ENCODE measurements around the gene BRI3BP. TPM values are rescaled to one million over a fixed set of nuclear protein-coding genes. Genes with fewer than 3 reads are reported as not detected.

The BRI3BP gene
- total RNA-seq, 1 donor from 2014 or later: 14.5 TPM

DNA sequence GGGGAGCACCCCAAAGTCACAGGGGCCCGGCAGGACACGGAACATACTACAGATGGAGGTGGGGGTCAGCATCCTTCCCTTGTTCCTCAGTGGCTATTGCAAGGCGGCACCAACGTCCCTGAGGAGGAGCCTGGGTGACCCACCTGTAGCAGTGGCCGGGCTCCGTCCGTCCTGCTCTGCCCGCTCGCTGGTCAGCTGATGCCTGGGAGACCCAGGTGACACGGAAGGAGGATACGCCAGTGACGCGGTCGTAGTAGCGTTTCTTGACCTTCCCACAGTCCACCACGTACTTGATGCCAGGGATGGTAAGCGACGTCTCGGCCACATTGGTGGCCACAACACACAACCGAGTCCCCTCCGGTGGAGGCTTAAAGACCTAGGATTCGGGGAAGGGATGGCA lies 29.2 kb upstream of the BRI3BP start:
- H3K27me3 Mint-ChIP-seq: no peaks in the 10 kb centered on the region
- H3K4me1 Mint-ChIP-seq: peaks cover 3% of the 10 kb centered on the region
- H3K36me3 Mint-ChIP-seq (ENCODE audit: low read depth): peaks cover 76% of the 10 kb centered on the region
- CTCF ChIA-PET: no interaction called here
- no peak overlapping the region for H3K4me3 Mint-ChIP-seq
- TF ChIP-seq, protein P1, sequence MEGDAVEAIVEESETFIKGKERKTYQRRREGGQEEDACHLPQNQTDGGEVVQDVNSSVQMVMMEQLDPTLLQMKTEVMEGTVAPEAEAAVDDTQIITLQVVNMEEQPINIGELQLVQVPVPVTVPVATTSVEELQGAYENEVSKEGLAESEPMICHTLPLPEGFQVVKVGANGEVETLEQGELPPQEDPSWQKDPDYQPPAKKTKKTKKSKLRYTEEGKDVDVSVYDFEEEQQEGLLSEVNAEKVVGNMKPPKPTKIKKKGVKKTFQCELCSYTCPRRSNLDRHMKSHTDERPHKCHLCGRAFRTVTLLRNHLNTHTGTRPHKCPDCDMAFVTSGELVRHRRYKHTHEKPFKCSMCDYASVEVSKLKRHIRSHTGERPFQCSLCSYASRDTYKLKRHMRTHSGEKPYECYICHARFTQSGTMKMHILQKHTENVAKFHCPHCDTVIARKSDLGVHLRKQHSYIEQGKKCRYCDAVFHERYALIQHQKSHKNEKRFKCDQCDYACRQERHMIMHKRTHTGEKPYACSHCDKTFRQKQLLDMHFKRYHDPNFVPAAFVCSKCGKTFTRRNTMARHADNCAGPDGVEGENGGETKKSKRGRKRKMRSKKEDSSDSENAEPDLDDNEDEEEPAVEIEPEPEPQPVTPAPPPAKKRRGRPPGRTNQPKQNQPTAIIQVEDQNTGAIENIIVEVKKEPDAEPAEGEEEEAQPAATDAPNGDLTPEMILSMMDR (IDR thresholded peaks at IDR 0.05): no peak
- POLR2A ChIA-PET: no interaction called here
- intact Hi-C loops (cut with micrococcal nuclease): no loop called here
- DNase-seq (no peak), ATAC-seq (ENCODE audit: low read depth) (no peak)
- H3K27ac Mint-ChIP-seq: no peak overlapping the region
- H3K9me3 Mint-ChIP-seq: no peaks in the 10 kb centered on the region

DNA sequence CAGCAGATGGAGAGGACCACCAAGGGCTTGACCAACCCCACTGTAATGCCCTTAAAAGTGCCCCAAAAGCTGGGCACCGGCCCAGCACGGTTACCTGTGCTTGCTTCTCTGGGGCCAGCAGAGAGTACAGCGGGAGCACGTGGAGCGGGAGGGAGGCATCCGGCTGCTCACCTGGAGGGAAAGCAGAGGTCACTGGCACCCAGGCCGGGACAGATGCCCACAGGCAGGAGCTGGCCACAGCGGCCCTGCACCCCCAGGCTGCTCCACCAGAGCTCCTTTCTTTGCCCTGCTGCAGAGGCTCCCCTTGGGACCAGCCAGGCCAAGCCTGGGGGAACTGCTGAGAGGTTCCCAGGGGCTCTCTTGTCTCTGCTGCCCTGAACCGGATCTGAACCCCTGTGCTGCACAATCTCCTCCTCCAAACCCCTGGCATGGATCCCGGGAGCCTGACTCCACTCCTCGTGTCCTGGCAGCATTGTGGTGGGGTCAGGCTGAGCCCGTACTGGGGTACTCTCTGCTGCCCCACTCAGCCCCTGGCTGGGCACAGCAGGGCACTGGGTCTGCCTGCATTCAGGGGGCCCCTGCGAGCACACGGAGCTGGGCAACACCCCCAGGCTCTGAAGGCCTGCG lies 28.5 kb upstream of the BRI3BP start:
- H3K9me3 Mint-ChIP-seq: no peaks in the 10 kb centered on the region
- POLR2A ChIA-PET: no interaction called here
- no peak for DNase-seq
- peaks cover 3% of the 10 kb centered on the region for H3K4me1 Mint-ChIP-seq
- TF ChIP-seq, protein P1 (IDR thresholded peaks at IDR 0.05): no peak
- CTCF ChIA-PET: no interaction called here
- no peak overlapping the region for H3K4me3 Mint-ChIP-seq
- intact Hi-C loops (cut with micrococcal nuclease): no loop called here
- no peak overlapping the region for H3K27ac Mint-ChIP-seq
- ATAC-seq (ENCODE audit: low read depth): no peak
- no peaks in the 10 kb centered on the region for H3K27me3 Mint-ChIP-seq
- peaks cover 75% of the 10 kb centered on the region for H3K36me3 Mint-ChIP-seq (ENCODE audit: low read depth)

DNA sequence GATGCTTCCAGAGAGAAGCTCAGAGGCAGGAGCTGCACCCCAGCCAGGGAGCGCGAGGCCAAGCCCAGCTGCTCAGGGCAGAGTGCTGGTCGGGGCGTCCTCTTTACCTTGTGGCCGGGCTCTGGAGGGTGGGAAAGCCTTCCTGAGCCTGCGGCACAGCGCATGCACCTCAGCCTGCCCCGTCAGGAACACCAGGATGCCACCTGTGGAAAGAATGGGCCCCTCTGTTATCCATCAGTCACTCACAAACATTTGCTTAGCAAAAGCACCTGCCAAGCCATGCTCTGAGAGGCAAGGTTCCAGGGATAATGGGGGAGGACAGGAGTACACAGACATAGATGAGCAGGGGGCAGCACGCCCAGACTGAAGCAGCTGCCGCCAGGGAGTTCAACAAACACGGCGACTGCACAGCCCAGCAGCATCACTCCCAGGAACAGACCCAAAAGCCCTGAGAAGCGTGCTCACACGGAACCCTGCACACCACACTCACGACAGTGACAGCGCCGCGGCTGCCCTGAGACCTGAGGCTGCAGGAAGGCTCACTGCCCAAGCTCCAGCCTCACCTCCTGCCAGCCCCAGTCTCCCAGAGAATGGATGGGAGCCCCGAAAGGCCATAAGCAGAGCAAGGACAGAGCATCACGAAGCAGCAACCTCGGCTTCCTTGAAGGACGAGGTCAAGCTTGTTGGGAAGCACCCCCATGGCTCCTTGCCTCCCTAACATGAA lies 26.3 kb upstream of the BRI3BP start:
- ChIA-PET CTCF (no interaction called here), POLR2A (no interaction called here)
- Mint-ChIP-seq H3K9me3 (no peaks in the 10 kb centered on the region), H3K27ac (no peak overlapping the region), H3K4me1 (no peaks in the 10 kb centered on the region), H3K36me3 (ENCODE audit: low read depth) (peaks cover 78% of the 10 kb centered on the region), H3K27me3 (no peaks in the 10 kb centered on the region), H3K4me3 (no peak overlapping the region)
- ATAC-seq (ENCODE audit: low read depth) (no peak), DNase-seq (no peak)
- TF ChIP-seq, protein P1 (IDR thresholded peaks at IDR 0.05): no peak
- intact Hi-C loops (cut with micrococcal nuclease): no loop called here

DNA sequence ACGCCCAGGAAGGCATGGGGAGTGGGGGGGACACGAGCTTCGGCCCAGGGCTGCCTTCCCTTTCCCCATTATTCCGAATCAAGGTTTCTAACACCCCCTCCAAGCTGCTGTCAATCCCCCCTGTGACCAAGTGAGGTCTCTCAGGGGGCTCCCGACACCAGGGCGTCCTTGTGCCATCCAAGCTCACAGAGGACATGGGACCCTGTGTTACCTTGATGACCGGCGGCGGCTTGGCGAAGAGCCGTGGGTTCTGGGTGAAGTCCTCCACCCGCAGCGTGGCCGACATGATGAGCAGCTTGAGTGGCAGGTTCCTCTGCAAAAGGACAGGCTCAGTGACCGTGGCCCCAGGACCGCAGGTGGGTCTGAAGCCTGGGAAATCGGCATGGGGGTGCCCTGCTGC lies 24.8 kb upstream of the BRI3BP start:
- DNase-seq: no peak
- ATAC-seq (ENCODE audit: low read depth): no peak
- Mint-ChIP-seq H3K27me3 (no peaks in the 10 kb centered on the region), H3K36me3 (ENCODE audit: low read depth) (peaks cover 79% of the 10 kb centered on the region), H3K4me1 (no peaks in the 10 kb centered on the region), H3K27ac (no peak overlapping the region), H3K9me3 (no peaks in the 10 kb centered on the region), H3K4me3 (no peak overlapping the region)
- CTCF ChIA-PET: interaction anchor here (1.4 kb wide), 1 partner anchor 62 kb away, joined by 4 read pairs; no protein-coding TSS in a partner anchor
- POLR2A ChIA-PET: interaction anchor here (0.6 kb wide), 1 partner anchor 46 kb away, joined by 5 read pairs; no protein-coding TSS in a partner anchor
- TF ChIP-seq, protein P1 (IDR thresholded peaks at IDR 0.05): no peak
- intact Hi-C loops (cut with micrococcal nuclease): no loop called here

DNA sequence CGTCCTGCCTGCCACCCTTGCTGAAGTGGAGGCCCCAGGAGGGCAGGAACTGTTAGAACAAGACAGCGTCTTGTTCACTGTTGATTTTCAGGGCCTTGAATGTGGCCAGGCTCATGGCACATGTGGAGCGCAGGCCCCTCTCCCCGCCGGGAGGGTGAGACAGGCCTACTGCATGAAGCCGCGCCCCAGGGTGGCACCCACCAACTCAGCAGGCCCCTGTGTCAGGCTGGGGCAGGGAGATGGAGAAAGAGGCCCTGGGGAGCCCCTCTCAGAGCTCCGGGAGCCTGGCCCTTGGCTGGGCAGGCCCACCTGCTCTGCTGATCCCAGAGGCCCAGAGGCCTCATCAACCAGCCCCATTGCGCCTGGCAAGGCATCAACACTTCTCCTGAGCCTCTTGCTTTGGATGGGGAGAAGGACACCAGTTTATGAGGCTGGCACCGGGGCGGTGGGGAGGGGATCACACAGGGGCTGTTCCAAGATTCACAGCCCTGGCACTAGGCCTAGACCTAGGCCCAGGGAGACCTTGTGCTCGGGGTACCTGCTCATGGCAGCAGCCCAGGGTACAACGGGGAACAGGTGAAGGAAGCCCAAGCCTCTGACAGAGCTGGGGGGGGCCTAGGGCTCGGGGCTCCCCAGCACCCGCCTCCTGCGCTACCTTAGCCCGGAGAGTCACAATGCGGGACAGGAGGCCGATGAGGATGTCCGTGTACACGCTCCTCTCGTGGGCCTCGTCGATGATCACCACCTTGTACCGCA lies 22.6 kb upstream of the BRI3BP start:
- POLR2A ChIA-PET: no interaction called here
- Mint-ChIP-seq H3K4me3 (no peak overlapping the region), H3K36me3 (ENCODE audit: low read depth) (peaks cover 80% of the 10 kb centered on the region), H3K9me3 (no peaks in the 10 kb centered on the region), H3K27me3 (no peaks in the 10 kb centered on the region), H3K4me1 (no peaks in the 10 kb centered on the region), H3K27ac (no peak overlapping the region)
- CTCF ChIA-PET: no interaction called here
- intact Hi-C loops (cut with micrococcal nuclease): no loop called here
- DNase-seq (no peak), ATAC-seq (ENCODE audit: low read depth) (no peak)
- TF ChIP-seq, protein P1 (IDR thresholded peaks at IDR 0.05): no peak

All from activated B cell treated with CpG ODN at 0.5 μM for 24 hours (primary cell).